K562 (cell line): ENCODE results near the gene CCND3. TPM values are rescaled to one million over a fixed set of nuclear protein-coding genes. Genes with fewer than 3 reads are reported as not detected.

Experiments
- ATAC-seq: fragments of 200-7000 bp; cut with Tn5 transposase; 3 replicates; pipeline ENCODE4 v1.9.1; 2020; ENCODE audit warnings: moderate library complexity
- BruUV-seq: library from RNA; stranded (reverse); fragments of 400-500 nt; replicated peaks from 2 replicates; lab custom pipeline; 2021; lab: Mats Ljungman, UMichigan
- CTCF ChIA-PET: fragments of 300-600 bp; formaldehyde crosslinking; extraction: SDS; loops from one replicate; lab custom pipeline; 2021; ENCODE audit warnings: low intra/inter-chr PET ratio; lab: Yijun Ruan, JAX
- POLR2A ChIA-PET: fragments of 300-600, 350-650 bp; sonication (Branson Sonifier 250); formaldehyde crosslinking; extraction: SDS; loops from one replicate; lab custom pipeline; 2021; ENCODE audit warnings: antibody characterized with exemption, inconsistent platforms; lab: Yijun Ruan, JAX
- DNase-seq, 4 experiments: peaks; one replicate each; pipeline versions ENCODE4 v3.0.0 to v3.0.0-alpha.2; 2011 to 2018; ENCODE audit warnings: low spot score in 3 of 4, mixed read lengths in 3 of 4; ENCODE audit errors: extremely low read depth in 1 of 4
- FAIRE-seq: peaks from 2 replicates; lab custom pipeline; 2011; peaks lifted over from hg19 to GRCh38; lab: Jason Lieb, UNC
- H2AFZ ChIP-seq: 2 replicates; pipeline ENCODE4 v1.6.0; 2011; ENCODE audit warnings: low read depth, low read length, control low read depth, inconsistent platforms
- H3K27ac ChIP-seq: fragments of 200-600 bp; 3 replicates; pipeline ENCODE4 v1.8.0; 2011; ENCODE audit warnings: low read depth, mild to moderate bottlenecking, control low read depth, inconsistent platforms, low read length, moderate library complexity, mixed read lengths; ENCODE audit errors: extremely low read depth
- H3K27me3 ChIP-seq, 2 experiments: fragments of 300-600 bp in 1 of 2; 2 replicates in 1 of 2; 3 replicates in 1 of 2; pipeline versions ENCODE4 v1.6.0 to v1.8.0; 2011; ENCODE audit warnings: inconsistent platforms in 2 of 2, low read length in 2 of 2, mild to moderate bottlenecking in 1 of 2, mixed read lengths in 1 of 2, moderate library complexity in 1 of 2; ENCODE audit not compliant: control insufficient read depth in 2 of 2, insufficient read depth in 2 of 2
- H3K36me3 ChIP-seq: fragments of 300-600 bp; 3 replicates; pipeline ENCODE4 v1.8.0; 2011; ENCODE audit warnings: mild to moderate bottlenecking, low read length, inconsistent platforms; ENCODE audit not compliant: control insufficient read depth, insufficient read depth
- H3K4me1 ChIP-seq, 2 experiments: fragments of 200-600 bp in 1 of 2; replicated peaks in 1 of 2; 2 replicates in 1 of 2; 3 replicates in 1 of 2; pipeline versions ENCODE4 v1.5.1 to v1.8.0; 2011; ENCODE audit warnings: inconsistent platforms in 2 of 2, low read length in 2 of 2, mild to moderate bottlenecking in 1 of 2, mixed read lengths in 1 of 2, moderate library complexity in 1 of 2; ENCODE audit not compliant: control insufficient read depth in 2 of 2, insufficient read depth in 2 of 2
- H3K4me2 ChIP-seq: 2 replicates; pipeline ENCODE4 v1.6.1; 2011; ENCODE audit warnings: low read length, control low read depth, inconsistent platforms, mixed read lengths; ENCODE audit not compliant: insufficient read depth
- H3K4me3 ChIP-seq: fragments of 200-600 bp; sonication (generic), shearing (Covaris generic); 2 replicates; pipeline ENCODE4 v1.5.1; 2016; ENCODE audit warnings: control low read depth, inconsistent platforms
- H3K79me2 ChIP-seq: fragments of 200-600 bp; 3 replicates; pipeline ENCODE4 v1.8.0; 2011; ENCODE audit warnings: low read length, inconsistent platforms; ENCODE audit not compliant: control insufficient read depth, insufficient read depth
- H3K9ac ChIP-seq, 2 experiments: 2 replicates each; pipeline versions ENCODE4 v1.6.0 to v1.6.1; 2011; ENCODE audit warnings: low read depth in 2 of 2, low read length in 2 of 2, control low read depth in 1 of 2, inconsistent platforms in 1 of 2, mild to moderate bottlenecking in 1 of 2, mixed read lengths in 1 of 2; ENCODE audit not compliant: insufficient read depth in 1 of 2
- H3K9me1 ChIP-seq: one replicate; pipeline ENCODE4 v1.6.0; 2011; ENCODE audit warnings: inconsistent platforms, mild to moderate bottlenecking, low read length, moderate library complexity; ENCODE audit not compliant: control insufficient read depth, insufficient read depth
- H3K9me3 ChIP-seq: replicated peaks from 2 replicates; pipeline ENCODE4 v1.5.1; 2011; ENCODE audit warnings: low read depth, low read length, inconsistent platforms; ENCODE audit not compliant: control insufficient read depth, insufficient read depth
- H4K20me1 ChIP-seq: replicated peaks from 2 replicates; pipeline ENCODE4 v1.6.1; 2011; ENCODE audit warnings: low read length, inconsistent platforms, mixed read lengths; ENCODE audit not compliant: control insufficient read depth, insufficient read depth
- NR2C1 ChIP-seq, 2 experiments: fragments of 450-650 bp; IDR thresholded peaks; 2 replicates each; pipeline ENCODE4 v1.6.1; 2017; ENCODE audit warnings: mild to moderate bottlenecking in 2 of 2, antibody characterized with exemption in 1 of 2, inconsistent platforms in 1 of 2, missing compliant biosample characterization in 1 of 2, missing genetic modification characterization in 1 of 2
- NR2C2 ChIP-seq, 2 experiments: fragments of 200-800 bp in 1 of 2; sonication (Bioruptor generic) in 1 of 2; sonication (generic) in 1 of 2; formaldehyde crosslinking in 1 of 2; IDR thresholded peaks; 2 replicates each; pipeline versions ENCODE4 v1.6.1 to v1.8.0; 2016 to 2022; ENCODE audit warnings: mild to moderate bottlenecking in 1 of 2, missing compliant biosample characterization in 1 of 2, missing genetic modification characterization in 1 of 2, missing genetic modification reagents in 1 of 2
- THRB ChIP-seq: fragments of 450-650 bp; formaldehyde crosslinking; conservative IDR thresholded peaks from 2 replicates; pipeline ENCODE4 v1.4.0; 2022; ENCODE audit warnings: mild to moderate bottlenecking, missing genetic modification characterization
- WGBS: fragments of 100-300 bp; shearing (Covaris generic); methylation state at CpG from one replicate; pipeline ENCODE4 v1.1.6; 2016; ENCODE audit warnings: low coverage, mixed read lengths; ENCODE audit not compliant: insufficient coverage; ENCODE audit errors: missing lambda C conversion rate; 5-methylcytosine and 5-hydroxymethylcytosine counted together
- in situ Hi-C: fragments of 300-500 bp; cut with MboI; formaldehyde crosslinking; loops from 4 replicates; pipeline ENCODE4 v1.15.0; 2018; ENCODE audit warnings: inconsistent platforms, mixed read lengths
- intact Hi-C: fragments of 100-400 bp; cut with micrococcal nuclease; formaldehyde crosslinking; loops from 2 replicates; pipeline ENCODE4 v1.14.2; 2022
- polyA plus RNA-seq, 8 experiments: library from polyadenylated mRNA; depleted of rRNA in 4 of 8; stranded (reverse) in 5 of 8; unstranded in 3 of 8; fragments of >200 nt; fragmentation: Nextera tagmentation in 2 of 8; fragmentation: Illumina TruSeq in 1 of 8; extraction: Ambion mirVana in 2 of 8; extraction: Trizol in 1 of 8; gene quantifications; 2 replicates each; pipeline versions ENCODE4 v1.2.1 to v1.2.3, GENCODE V29; 2011 to 2014; ENCODE audit warnings: inconsistent platforms in 1 of 8, missing spikeins in 1 of 8
- total RNA-seq, 7 experiments: library from RNA; depleted of rRNA in 6 of 7; stranded (reverse); fragments of >200 nt in 6 of 7; fragmentation: Illumina TruSeq in 2 of 7; extraction: Trizol in 2 of 7; gene quantifications; 2 replicates each; pipeline versions ENCODE4 v1.2.1 to v1.2.3, GENCODE V29; 2011 to 2021; ENCODE audit warnings: low replicate concordance in 1 of 7

Gene CCND3
- total and polyA plus RNA-seq, 9 of the 15 experiments (the other 6 are each of a cell fraction or from before 2014, with no cell fraction given): 21.5 to 204 (median 97.4) TPM

GRCh38 chr6:41885930-41886329, 55.7 kb downstream of the CCND3 start:
- no peaks in the 10 kb centered on the region; the same call in 2 of the 3 replicates for H3K79me2 ChIP-seq
- no TSS peak for BruUV-seq
- in situ Hi-C loops: no loop called here
- H3K9ac ChIP-seq: no peak overlapping the region
- no peaks in the 10 kb centered on the region for H3K4me1 ChIP-seq
- H2AFZ ChIP-seq: no peak overlapping the region
- 44% methylated on average over 1 of the region's 1 CpG for WGBS
- CTCF ChIA-PET: no interaction called here
- no peak for FAIRE-seq
- no peak for DNase-seq
- no peak overlapping the region for H3K27ac ChIP-seq
- no peaks in the 10 kb centered on the region for H3K27me3 ChIP-seq
- H3K4me3 ChIP-seq: no peak overlapping the region
- POLR2A ChIA-PET: interaction anchor here (1.0 to 1.4 kb wide), 2 partner anchors 8 to 12 kb away, joined by 3 read pairs; no protein-coding TSS in a partner anchor
- H3K9me1 ChIP-seq: no peaks in the 10 kb centered on the region
- TF ChIP-seq NR2C2 (CRISPR knock-in tag; IDR thresholded peaks at IDR 0.05) (no peak), NR2C2 (tag; IDR thresholded peaks at IDR 0.05) (peak; percentile 38; the same call in 1 of the 2 replicates), THRB (CRISPR knock-in tag) (no peak), NR2C1 (IDR thresholded peaks at IDR 0.05) (peak; percentile 53; the same call in 1 of the 2 replicates), NR2C1 (tag; IDR thresholded peaks at IDR 0.05) (peak; percentile 64)
- no peaks in the 10 kb centered on the region for H3K9me3 ChIP-seq
- no peak for ATAC-seq
- H3K4me2 ChIP-seq: no peak overlapping the region
- intact Hi-C loops: no loop called here
- H3K36me3 ChIP-seq: no peaks in the 10 kb centered on the region
- no peaks in the 10 kb centered on the region for H4K20me1 ChIP-seq
